ENCODE results near the gene RNU6-7.

DNA sequence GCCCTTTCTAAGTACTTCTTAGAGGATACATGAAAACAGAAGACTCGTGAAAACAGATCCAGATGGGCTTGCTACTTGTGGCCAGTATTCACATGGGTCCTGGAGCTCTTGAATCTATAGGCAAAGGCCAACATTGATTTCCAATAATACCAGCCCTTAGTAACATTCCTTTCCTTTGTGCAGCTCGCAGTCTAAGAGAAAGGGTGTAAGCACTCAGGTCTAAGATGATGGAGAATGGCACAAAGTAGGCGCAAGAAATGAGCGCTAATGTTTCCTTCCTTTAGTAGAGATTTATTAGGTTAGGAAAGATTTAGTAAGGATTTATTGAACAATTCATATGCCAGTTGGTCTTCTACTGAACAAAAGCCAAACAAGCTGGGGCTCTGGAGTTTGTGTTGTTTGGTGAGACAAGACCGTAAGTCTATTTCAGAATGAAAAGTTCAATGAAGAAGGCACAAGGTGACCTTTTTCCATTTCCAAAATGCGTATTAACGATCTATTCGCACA is 699 bp downstream of the RNU6-7 start:
- TF ChIP-seq GATA3 (IDR thresholded peaks at IDR 0.05; ENCODE audit: low read depth, low read length), result no peak
- no peak for TF ChIP-seq GATA2 (IDR thresholded peaks at IDR 0.05; ENCODE audit: low read depth, low read length)
